GM18868 (cell line): ENCODE data around the gene CYP4F8.

Experiments used
- ATAC-seq: cut with Tn5 transposase; IDR thresholded peaks from one replicate; pipeline ENCODE4 v1.9.1; 2021; ENCODE audit warnings: mild to moderate bottlenecking, moderate library complexity; ENCODE audit not compliant: unreplicated experiment

The CYP4F8 gene

GRCh38 chr19:15615526-15615925 lies 508 bp downstream of the CYP4F8 start:
- no peak for ATAC-seq

- no peak for ATAC-seq
Observed at GRCh38 chr19:15616183-15616582, 1.2 kb downstream of the CYP4F8 start.

GRCh38 chr19:15616627-15617270 lies 1.7 kb downstream of the CYP4F8 start:
- ATAC-seq = no peak

- no peak for ATAC-seq
Observed at GRCh38 chr19:15618321-15618720, 3.3 kb downstream of the CYP4F8 start.

GRCh38 chr19:15621801-15622200 lies 6.8 kb downstream of the CYP4F8 start:
- no peak for ATAC-seq

DNA sequence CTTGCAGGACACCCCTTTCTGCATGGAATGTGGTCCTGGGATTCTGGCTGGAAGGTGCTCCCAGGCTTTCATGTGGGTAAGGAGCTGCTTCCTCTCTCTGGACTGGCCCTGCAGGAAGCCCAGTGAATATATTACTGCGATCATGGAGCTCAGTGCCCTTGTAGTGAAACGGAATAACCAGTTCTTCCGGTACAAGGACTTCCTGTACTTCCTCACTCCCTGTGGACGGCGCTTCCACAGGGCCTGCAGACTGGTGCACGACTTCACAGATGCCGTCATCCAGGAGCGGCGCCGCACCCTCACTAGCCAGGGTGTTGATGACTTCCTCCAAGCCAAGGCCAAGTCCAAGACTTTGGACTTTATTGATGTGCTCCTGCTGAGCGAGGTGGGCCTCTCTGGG lies 8.0 kb downstream of the CYP4F8 start:
- no peak for ATAC-seq

GRCh38 chr19:15623711-15624318 lies 8.8 kb downstream of the CYP4F8 start:
- ATAC-seq = no peak

- no peak for ATAC-seq
Observed at GRCh38 chr19:15628236-15629002, 13.4 kb downstream of the CYP4F8 start.

GRCh38 chr19:15629003-15629880 lies 14.2 kb downstream of the CYP4F8 start:
- no peak for ATAC-seq

GRCh38 chr19:15631817-15632216 lies 16.8 kb downstream of the CYP4F8 start:
- ATAC-seq = no peak

DNA sequence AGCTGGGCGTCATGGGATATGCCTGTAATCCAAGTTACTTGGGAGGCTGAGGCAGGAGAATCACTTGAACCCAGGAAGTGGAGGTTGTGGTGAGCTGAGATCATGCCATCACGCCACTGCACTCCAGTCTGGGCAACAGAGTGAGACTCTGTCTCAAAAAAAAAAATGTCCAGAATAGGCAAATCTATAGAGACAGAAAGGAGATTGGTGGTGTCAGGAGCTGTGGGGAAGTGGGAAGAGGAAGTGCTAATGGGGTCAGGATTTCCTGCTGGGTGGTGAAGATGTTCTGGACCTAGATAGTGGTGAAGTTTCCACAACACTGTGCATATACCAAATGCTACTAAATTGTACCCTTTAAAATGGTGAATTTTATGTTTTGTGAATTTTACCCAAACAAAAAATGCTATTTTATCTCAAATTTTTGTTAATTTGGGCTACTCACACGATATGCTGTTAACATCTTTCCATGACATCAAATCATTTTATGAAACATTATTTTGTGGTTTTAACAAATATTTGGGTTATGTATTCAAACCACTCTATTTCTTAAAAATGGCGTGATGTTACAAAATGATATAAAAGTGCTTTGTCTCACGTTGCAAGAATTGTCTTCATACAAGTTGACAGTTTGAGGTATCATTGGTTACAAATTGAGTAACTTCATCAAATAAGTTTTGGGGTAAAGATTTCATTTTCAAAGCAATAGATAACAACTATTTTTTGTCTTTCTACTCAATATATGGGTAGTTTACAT lies 18.2 kb downstream of the CYP4F8 start:
- ATAC-seq = no peak

DNA sequence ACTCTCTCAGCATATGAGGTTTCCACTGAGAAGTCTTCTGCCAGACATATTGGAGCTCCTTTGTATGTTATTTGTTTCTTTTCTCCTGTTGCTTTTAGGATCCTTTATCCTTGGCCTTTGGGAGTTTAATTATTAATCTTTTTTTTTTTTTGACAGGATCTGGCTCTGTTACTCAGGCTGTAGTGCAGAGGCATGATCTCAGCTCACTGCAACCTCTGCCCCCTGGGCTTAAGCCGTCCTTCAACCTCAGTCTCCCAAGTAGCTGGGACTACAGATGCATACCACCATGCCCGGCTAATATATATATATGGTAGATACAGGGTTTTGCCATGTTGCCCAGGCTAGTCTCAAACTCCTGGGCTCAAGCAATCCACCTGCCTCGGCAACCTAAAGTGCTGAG lies 19.1 kb downstream of the CYP4F8 start:
- no peak for ATAC-seq

DNA sequence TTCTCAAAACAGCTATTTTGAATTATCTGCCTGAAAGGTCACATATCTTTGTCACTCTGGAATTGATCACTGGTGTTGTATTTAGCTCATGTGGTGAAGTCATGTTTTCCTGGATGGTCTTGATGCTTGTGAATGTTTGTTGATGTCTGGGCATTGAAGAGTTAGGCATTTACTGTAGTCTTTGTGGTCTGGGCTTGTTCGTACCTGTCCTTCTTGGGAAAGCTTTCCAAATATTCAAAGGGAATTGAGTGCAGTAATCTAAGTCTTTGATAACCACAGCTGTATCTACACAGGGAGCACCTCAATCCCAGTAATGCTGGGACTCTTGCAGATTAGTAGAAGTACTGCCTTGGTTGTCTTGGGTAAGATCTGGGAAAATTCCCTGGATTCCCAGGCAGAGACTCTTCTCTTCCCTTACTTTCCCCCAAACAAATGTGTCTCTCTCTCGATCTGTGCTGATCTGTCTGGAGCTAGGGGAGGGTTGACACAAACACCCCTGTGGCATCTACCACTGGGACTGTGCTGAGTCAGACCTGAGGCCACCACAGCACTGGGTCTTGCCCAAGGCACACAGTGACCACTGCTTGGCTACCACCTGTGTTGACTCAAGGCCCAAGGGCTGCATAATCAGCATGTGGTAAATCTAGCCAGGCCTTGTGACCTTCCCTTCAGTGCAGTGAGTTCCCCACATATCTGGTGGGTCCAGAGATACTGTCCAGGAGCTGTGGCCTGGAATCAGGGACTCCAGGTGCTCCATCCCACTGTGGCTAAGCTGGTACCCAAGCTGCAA lies 20.2 kb downstream of the CYP4F8 start:
- ATAC-seq = no peak

DNA sequence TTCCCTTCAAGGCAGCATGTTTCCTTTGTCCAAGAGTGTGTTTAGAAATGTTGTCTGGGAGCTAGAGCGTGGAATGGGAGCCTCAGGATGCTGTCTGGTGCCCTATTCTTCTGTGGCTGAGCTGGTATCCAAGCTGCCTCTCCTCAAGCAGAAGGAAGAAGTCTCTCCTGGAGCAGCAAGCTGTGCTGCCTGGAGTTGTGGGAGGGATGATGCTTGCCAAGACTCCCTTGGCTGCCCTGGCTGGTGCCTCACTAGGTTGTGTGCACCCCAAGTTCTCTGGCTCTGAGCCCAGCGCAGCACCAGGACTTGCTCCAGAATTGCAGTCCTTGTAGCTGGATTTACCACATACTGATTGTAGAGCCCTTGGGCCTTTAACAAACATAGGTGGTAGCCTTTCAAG lies 21.0 kb downstream of the CYP4F8 start:
- no peak for ATAC-seq

DNA sequence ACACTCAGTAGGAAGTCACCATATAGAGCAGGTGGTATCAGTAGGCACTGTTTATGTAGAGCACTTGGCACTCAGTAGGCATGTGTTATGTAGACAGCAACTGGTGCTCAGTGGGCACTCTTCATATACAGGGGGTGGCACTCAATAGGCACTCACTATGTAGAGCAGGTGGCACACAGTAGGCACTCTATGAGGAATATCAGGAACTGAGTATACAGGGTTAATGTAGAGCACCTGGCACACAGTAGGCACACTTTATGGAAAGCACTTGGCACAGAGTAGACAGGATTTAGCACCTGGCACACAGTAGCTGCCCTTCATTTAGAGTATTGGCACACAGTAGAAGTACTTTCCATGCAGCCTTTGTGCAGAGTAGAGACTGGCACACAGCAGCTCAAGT lies 24.6 kb downstream of the CYP4F8 start:
- ATAC-seq = no peak

DNA sequence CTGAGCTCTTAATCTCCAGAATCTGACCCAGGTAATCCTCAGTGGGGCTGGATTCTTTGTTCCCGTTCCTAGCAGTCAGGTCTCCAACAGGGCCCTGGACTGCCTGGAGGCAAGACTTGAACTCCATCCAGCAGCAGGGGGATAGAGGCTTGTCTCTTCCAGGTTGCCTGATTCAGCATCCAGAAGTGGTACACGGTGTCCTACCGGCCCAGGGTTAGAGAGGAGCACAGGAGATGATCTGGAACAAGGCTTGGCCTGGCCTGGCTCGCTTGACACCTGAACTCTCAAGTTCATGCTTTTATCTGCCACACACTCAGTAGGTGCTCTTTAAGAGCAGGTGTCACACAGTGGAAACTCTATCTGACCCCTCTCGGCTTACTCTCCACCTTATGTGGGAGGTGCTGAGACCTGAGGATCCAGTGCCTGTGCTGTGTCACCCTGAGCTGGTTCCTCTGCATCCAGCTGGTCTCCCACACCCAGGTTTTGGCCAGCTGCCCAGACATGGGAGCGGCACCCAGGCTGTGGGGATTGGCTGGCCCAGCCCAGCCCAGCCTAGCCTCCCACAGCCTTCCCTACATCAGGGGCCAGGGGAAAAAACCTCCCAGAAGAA lies 25.4 kb downstream of the CYP4F8 start, which contains the start of gene CYP4F3:
TSS of gene CYP4F3 (plus strand) at position 604 of the 610 bp plus-strand sequence. CDS start 519 bp downstream, outside the sequence.
- ATAC-seq = no peak

DNA sequence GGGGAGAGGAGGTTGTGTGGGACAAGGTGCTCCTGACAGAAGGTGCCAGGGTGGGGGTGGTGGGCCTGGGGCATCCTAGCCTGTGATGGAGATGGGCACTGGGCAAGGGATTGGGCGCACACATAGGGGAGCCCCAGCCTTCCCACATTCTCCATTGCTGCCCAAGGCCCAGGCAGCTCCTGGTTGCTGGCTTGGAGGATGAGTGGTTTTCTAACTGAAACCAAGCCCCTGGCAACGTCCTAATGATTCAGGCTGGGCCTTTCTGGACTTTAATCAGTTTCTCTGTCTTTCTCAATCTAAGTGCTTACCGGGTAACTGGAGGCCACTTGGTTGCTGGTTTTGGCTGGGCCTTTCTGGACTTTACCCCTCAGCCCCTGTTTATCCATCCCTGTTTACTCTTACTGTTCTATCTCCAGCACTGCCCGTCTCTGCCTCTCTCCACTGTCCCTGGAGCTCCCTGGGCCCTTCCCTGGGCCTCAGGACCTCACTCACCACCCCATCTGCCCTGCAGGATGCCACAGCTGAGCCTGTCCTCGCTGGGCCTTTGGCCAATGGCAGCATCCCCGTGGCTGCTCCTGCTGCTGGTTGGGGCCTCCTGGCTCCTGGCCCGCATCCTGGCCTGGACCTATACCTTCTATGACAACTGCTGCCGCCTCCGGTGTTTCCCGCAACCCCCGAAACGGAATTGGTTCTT lies 26.0 kb downstream of the CYP4F8 start:
- ATAC-seq = no peak

- no peak for ATAC-seq
Observed at GRCh38 chr19:15641901-15642491, 27.0 kb downstream of the CYP4F8 start.
